HepG2 (cell line): Measurements from ENCODE around the gene ABHD4. TPM values are rescaled to one million over a fixed set of nuclear protein-coding genes. Genes with fewer than 3 reads are reported as not detected.

Experiments
- ATAC-seq: fragments of 200-7000 bp; cut with Tn5 transposase; 3 replicates; pipeline ENCODE4 v1.9.1; 2020; ENCODE audit warnings: mild to moderate bottlenecking, moderate library complexity
- BruUV-seq: library from RNA; stranded (reverse); fragments of 400-500 nt; replicated peaks from 2 replicates; lab custom pipeline; 2021; lab: Mats Ljungman, UMichigan
- CTCF ChIA-PET: fragments of 300-600 bp; formaldehyde crosslinking; extraction: SDS; loops from one replicate; lab custom pipeline; 2021; ENCODE audit warnings: low total read pairs, inconsistent platforms, low intra/inter-chr PET ratio; lab: Yijun Ruan, JAX
- POLR2A ChIA-PET: fragments of 350-600 bp; sonication (Branson Sonifier 250); formaldehyde crosslinking; loops from one replicate; lab custom pipeline; 2020; ENCODE audit warnings: antibody characterized with exemption, inconsistent platforms; lab: Yijun Ruan, JAX
- DNase-seq: peaks from one replicate; pipeline ENCODE4 v3.0.0-alpha.2; 2015; ENCODE audit warnings: low spot score
- FAIRE-seq: peaks from 3 replicates; lab custom pipeline; 2011; peaks lifted over from hg19 to GRCh38; lab: Jason Lieb, UNC
- H2AFZ ChIP-seq: one replicate; pipeline ENCODE4 v1.6.1; 2011; ENCODE audit warnings: low read length, inconsistent platforms
- H3K27ac ChIP-seq: fragments of 300-600 bp; 3 replicates; pipeline ENCODE4 v1.8.0; 2011; ENCODE audit warnings: mixed run types, mild to moderate bottlenecking, mixed read lengths, low read length, inconsistent platforms; ENCODE audit not compliant: insufficient read depth; ENCODE audit errors: extremely low read length
- H3K27me3 ChIP-seq, 2 experiments: fragments of 200-600 bp in 1 of 2; 2 replicates in 1 of 2; 3 replicates in 1 of 2; pipeline versions ENCODE4 v1.6.0 to v1.8.0; 2011; ENCODE audit warnings: low read length in 2 of 2, mild to moderate bottlenecking in 2 of 2, moderate library complexity in 2 of 2, inconsistent platforms in 1 of 2; ENCODE audit not compliant: insufficient read depth in 2 of 2, control insufficient read depth in 1 of 2
- H3K36me3 ChIP-seq, 2 experiments: fragments of 200-600 bp in 1 of 2; replicated peaks in 1 of 2; 2 replicates in 1 of 2; 3 replicates in 1 of 2; pipeline versions ENCODE4 v1.5.1 to v1.8.0; 2011; ENCODE audit warnings: low read length in 2 of 2, inconsistent platforms in 1 of 2; ENCODE audit not compliant: insufficient read depth in 2 of 2, control insufficient read depth in 1 of 2
- H3K4me1 ChIP-seq: 2 replicates; pipeline ENCODE4 v1.5.1; 2012; ENCODE audit warnings: low read length, inconsistent platforms; ENCODE audit not compliant: insufficient read depth
- H3K4me2 ChIP-seq: 2 replicates; pipeline ENCODE4 v1.6.0; 2011; ENCODE audit warnings: low read depth, low read length, inconsistent platforms
- H3K4me3 ChIP-seq, 3 experiments: fragments of 200-600 bp in 1 of 3; sonication (generic), shearing (Covaris generic) in 1 of 3; replicated peaks in 1 of 3; 2 replicates each; pipeline ENCODE4 v1.5.1; 2011 to 2016; ENCODE audit warnings: low read length in 3 of 3, inconsistent platforms in 2 of 3, low read depth in 2 of 3, mild to moderate bottlenecking in 2 of 3, control low read depth in 1 of 3, mixed read lengths in 1 of 3; ENCODE audit not compliant: insufficient read depth in 1 of 3
- H3K79me2 ChIP-seq: one replicate; pipeline ENCODE4 v1.6.1; 2011; ENCODE audit warnings: low read length, inconsistent platforms; ENCODE audit not compliant: insufficient read depth
- H3K9ac ChIP-seq: 2 replicates; pipeline ENCODE4 v1.6.0; 2011; ENCODE audit warnings: mild to moderate bottlenecking, low read depth, low read length, inconsistent platforms; ENCODE audit not compliant: insufficient read depth
- H3K9me3 ChIP-seq: 2 replicates; pipeline ENCODE4 v1.5.1; 2012; ENCODE audit warnings: mild to moderate bottlenecking, low read length
- H4K20me1 ChIP-seq: 2 replicates; pipeline ENCODE4 v1.6.0; 2011; ENCODE audit warnings: inconsistent platforms, mild to moderate bottlenecking, low read length, moderate library complexity; ENCODE audit not compliant: insufficient read depth
- MIXL1 ChIP-seq: IDR thresholded peaks from 2 replicates; pipeline ENCODE4 v1.6.1; 2016
- NONO ChIP-seq, 2 experiments: fragments of 450-650 bp in 1 of 2; sonication (generic) in 1 of 2; formaldehyde crosslinking in 1 of 2; IDR thresholded peaks in 1 of 2; conservative IDR thresholded peaks in 1 of 2; 2 replicates each; pipeline versions ENCODE4 v1.6.1 to v1.8.0; 2017 to 2022; ENCODE audit warnings: mild to moderate bottlenecking in 1 of 2, missing genetic modification reagents in 1 of 2, moderate library complexity in 1 of 2
- NRL ChIP-seq: sonication (generic); formaldehyde crosslinking; IDR thresholded peaks from 2 replicates; pipeline ENCODE4 v1.5.0; 2020; ENCODE audit warnings: missing genetic modification reagents, mild to moderate bottlenecking, moderate library complexity, borderline replicate concordance
- TRIM24 ChIP-seq: sonication (generic); formaldehyde crosslinking; IDR thresholded peaks from 2 replicates; pipeline ENCODE4 v1.8.0; 2022; ENCODE audit warnings: mild to moderate bottlenecking, missing genetic modification reagents
- ZFP82 ChIP-seq: sonication (generic); formaldehyde crosslinking; IDR thresholded peaks from 2 replicates; pipeline ENCODE4 v1.5.1; 2020; ENCODE audit warnings: mild to moderate bottlenecking, missing genetic modification reagents, borderline replicate concordance
- ZMYM4 ChIP-seq: sonication (generic); formaldehyde crosslinking; IDR thresholded peaks from 2 replicates; pipeline ENCODE4 v1.8.1; 2023; ENCODE audit warnings: mild to moderate bottlenecking, missing genetic modification reagents
- ZNF234 ChIP-seq: sonication (generic); formaldehyde crosslinking; conservative IDR thresholded peaks from 2 replicates; pipeline ENCODE4 v1.5.1; 2020; ENCODE audit warnings: mild to moderate bottlenecking, missing genetic modification reagents
- ZNF768 ChIP-seq: sonication (generic); formaldehyde crosslinking; IDR thresholded peaks from 2 replicates; pipeline ENCODE4 v1.4.0; 2020; ENCODE audit warnings: missing genetic modification reagents
- WGBS: methylation state at CpG from one replicate; pipeline ENCODE4 v1.1.6; 2017; ENCODE audit warnings: low lambda C conversion rate; 5-methylcytosine and 5-hydroxymethylcytosine counted together
- in situ Hi-C: cut with HindIII; loops from 2 replicates; pipeline ENCODE4 v1.10.0; 2017; ENCODE audit warnings: low pct_unique_long_range_greater_than_20kb; ENCODE audit not compliant: extremely low pct_ligation_motif_present
- intact Hi-C: fragments of 100-400 bp; cut with micrococcal nuclease; formaldehyde crosslinking; loops from one replicate; pipeline ENCODE4 v1.10.0; 2022; ENCODE audit not compliant: unreplicated experiment
- polyA plus RNA-seq, 8 experiments: library from polyadenylated mRNA; depleted of rRNA in 3 of 8; stranded (reverse) in 7 of 8; unstranded in 1 of 8; fragments of >200 nt; fragmentation: Illumina TruSeq in 4 of 8; extraction: Trizol in 4 of 8; gene quantifications; 2 replicates each; pipeline versions ENCODE4 v1.2.1 to v1.2.3, GENCODE V29; 2011 to 2016; ENCODE audit warnings: low read depth in 4 of 8, missing spikeins in 1 of 8, mixed read lengths in 1 of 8; ENCODE audit not compliant: insufficient read depth in 1 of 8
- total RNA-seq, 5 experiments: library from RNA; depleted of rRNA; stranded (reverse); fragments of >200 nt; fragmentation: Illumina TruSeq; extraction: Trizol; gene quantifications; 2 replicates each; pipeline ENCODE4 v1.2.3, GENCODE V29; 2016; ENCODE audit warnings: low read depth in 1 of 5
- TF ChIP-seq, protein P1 (sequence below): sonication (generic); formaldehyde crosslinking; IDR thresholded peaks from 2 replicates; pipeline ENCODE4 v1.4.0; 2020; ENCODE audit warnings: missing genetic modification reagents, borderline replicate concordance
- TF ChIP-seq, protein P2 (sequence below): sonication (generic); formaldehyde crosslinking; IDR thresholded peaks from 2 replicates; pipeline ENCODE4 v1.9.0; 2021; ENCODE audit warnings: mild to moderate bottlenecking, missing genetic modification reagents

Gene ABHD4
- total and polyA plus RNA-seq, 2 of the 13 experiments (the other 11 are each of a cell fraction or from before 2014, with no cell fraction given): 16.1 to 47.5 TPM

DNA sequence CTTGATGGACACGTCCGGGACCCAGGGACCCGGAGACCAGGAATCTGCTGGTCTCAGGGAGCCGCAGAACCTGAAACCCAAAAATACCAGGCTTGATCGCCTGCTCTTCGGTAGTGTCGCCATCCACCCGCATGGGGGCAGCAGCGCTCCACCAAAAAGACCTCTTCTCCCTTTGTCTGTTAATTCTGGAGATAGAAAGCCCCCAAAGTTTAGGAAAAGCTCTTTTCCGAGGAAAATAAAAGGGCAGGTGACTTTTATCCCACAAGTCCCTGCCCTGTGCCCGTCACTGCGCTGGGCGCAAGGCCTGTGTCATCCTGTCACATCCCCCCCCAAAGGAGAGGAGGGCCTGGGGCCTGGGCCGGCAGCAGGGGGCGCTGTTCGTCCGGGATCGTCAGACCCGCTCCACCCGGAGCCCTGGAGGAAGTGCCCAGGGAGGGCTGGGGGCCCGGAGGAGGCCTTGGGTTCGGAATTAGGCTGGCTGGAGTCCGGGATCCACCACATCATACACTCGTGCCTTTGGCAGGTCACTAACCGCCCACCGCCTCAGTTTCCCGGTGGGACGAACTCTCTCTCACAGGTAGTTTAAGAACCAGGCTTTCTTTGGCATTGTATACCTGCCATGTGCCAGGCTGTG is 41.0 kb upstream of the ABHD4 start (continued):
- TF ChIP-seq, protein P1, sequence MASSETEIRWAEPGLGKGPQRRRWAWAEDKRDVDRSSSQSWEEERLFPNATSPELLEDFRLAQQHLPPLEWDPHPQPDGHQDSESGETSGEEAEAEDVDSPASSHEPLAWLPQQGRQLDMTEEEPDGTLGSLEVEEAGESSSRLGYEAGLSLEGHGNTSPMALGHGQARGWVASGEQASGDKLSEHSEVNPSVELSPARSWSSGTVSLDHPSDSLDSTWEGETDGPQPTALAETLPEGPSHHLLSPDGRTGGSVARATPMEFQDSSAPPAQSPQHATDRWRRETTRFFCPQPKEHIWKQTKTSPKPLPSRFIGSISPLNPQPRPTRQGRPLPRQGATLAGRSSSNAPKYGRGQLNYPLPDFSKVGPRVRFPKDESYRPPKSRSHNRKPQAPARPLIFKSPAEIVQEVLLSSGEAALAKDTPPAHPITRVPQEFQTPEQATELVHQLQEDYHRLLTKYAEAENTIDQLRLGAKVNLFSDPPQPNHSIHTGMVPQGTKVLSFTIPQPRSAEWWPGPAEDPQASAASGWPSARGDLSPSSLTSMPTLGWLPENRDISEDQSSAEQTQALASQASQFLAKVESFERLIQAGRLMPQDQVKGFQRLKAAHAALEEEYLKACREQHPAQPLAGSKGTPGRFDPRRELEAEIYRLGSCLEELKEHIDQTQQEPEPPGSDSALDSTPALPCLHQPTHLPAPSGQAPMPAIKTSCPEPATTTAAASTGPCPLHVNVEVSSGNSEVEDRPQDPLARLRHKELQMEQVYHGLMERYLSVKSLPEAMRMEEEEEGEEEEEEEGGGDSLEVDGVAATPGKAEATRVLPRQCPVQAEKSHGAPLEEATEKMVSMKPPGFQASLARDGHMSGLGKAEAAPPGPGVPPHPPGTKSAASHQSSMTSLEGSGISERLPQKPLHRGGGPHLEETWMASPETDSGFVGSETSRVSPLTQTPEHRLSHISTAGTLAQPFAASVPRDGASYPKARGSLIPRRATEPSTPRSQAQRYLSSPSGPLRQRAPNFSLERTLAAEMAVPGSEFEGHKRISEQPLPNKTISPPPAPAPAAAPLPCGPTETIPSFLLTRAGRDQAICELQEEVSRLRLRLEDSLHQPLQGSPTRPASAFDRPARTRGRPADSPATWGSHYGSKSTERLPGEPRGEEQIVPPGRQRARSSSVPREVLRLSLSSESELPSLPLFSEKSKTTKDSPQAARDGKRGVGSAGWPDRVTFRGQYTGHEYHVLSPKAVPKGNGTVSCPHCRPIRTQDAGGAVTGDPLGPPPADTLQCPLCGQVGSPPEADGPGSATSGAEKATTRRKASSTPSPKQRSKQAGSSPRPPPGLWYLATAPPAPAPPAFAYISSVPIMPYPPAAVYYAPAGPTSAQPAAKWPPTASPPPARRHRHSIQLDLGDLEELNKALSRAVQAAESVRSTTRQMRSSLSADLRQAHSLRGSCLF (CRISPR knock-in tag): no peak
- TF ChIP-seq ZNF768 (CRISPR knock-in tag) (peak; percentile 86; the same call in 1 of the 2 replicates), TRIM24 (no peak), NRL (CRISPR knock-in tag) (peak; percentile 94), ZFP82 (CRISPR knock-in tag) (no peak; the same call in 1 of the 2 replicates)

DNA sequence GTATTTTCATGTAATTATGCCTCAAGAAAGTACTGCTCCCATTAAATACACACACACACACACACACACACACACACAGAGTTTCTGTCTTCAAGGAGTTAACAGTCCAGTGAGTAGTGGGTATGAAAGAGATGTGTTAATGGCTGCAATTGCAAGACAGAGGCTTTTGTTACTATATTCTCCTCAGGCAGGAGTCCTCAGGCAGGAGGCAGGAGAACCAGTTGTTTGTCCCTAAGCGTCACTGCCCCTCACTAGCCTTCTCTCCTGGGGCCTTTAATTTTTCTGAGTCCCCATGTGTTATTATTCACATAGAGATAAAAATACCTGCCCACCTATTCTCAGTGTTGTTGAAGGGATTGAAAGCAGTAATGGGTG is 40.3 kb upstream of the ABHD4 start:
- in situ Hi-C loops: loop anchor here (5.0 kb wide), 3 partner anchors 94 to 494 kb away; no protein-coding TSS in a partner anchor
- peak overlapping the region; percentile 80 for H3K4me2 ChIP-seq
- no TSS peak for BruUV-seq
- ChIA-PET CTCF (interaction anchor here (0.8 to 7.7 kb wide), 32 partner anchors 11 to 511 kb away, joined by 3 to 200 read pairs (median 8); partner anchors contain the start of genes ABHD4, AJUBA, CDH24 and DAD1), POLR2A (interaction anchor here (0.8 kb wide), 1 partner anchor 209 kb away, joined by 5 read pairs; the partner anchor contains the start of gene OXA1L)
- no peaks in the 10 kb centered on the region for H3K9me3 ChIP-seq
- peak overlapping the region in 1 of 3 experiments; percentile 38; a peak in 2 of 6 replicates for H3K4me3 ChIP-seq
- H4K20me1 ChIP-seq: no peaks in the 10 kb centered on the region
- intact Hi-C loops: loop anchor here (1.0 to 5.0 kb wide), 13 partner anchors 12 to 500 kb away; partner anchors contain the start of genes DAD1, OR6J1 and OXA1L
- H3K79me2 ChIP-seq: no peaks in the 10 kb centered on the region
- H3K4me1 ChIP-seq: peaks cover 70% of the 10 kb centered on the region
- FAIRE-seq (no peak), DNase-seq (no peak), ATAC-seq (no peak)
- H3K27me3 ChIP-seq: peaks cover 7 to 35% of the 10 kb centered on the region in 2 experiments; a peak in 4 of 5 replicates
- H3K9ac ChIP-seq: no peak overlapping the region
- H3K36me3 ChIP-seq: no peaks in the 10 kb centered on the region
- H3K27ac ChIP-seq: no peak overlapping the region
- 40% methylated on average over 1 of the region's 1 CpG for WGBS
- H2AFZ ChIP-seq: peak overlapping the region; percentile 52
- TF ChIP-seq, protein P2, sequence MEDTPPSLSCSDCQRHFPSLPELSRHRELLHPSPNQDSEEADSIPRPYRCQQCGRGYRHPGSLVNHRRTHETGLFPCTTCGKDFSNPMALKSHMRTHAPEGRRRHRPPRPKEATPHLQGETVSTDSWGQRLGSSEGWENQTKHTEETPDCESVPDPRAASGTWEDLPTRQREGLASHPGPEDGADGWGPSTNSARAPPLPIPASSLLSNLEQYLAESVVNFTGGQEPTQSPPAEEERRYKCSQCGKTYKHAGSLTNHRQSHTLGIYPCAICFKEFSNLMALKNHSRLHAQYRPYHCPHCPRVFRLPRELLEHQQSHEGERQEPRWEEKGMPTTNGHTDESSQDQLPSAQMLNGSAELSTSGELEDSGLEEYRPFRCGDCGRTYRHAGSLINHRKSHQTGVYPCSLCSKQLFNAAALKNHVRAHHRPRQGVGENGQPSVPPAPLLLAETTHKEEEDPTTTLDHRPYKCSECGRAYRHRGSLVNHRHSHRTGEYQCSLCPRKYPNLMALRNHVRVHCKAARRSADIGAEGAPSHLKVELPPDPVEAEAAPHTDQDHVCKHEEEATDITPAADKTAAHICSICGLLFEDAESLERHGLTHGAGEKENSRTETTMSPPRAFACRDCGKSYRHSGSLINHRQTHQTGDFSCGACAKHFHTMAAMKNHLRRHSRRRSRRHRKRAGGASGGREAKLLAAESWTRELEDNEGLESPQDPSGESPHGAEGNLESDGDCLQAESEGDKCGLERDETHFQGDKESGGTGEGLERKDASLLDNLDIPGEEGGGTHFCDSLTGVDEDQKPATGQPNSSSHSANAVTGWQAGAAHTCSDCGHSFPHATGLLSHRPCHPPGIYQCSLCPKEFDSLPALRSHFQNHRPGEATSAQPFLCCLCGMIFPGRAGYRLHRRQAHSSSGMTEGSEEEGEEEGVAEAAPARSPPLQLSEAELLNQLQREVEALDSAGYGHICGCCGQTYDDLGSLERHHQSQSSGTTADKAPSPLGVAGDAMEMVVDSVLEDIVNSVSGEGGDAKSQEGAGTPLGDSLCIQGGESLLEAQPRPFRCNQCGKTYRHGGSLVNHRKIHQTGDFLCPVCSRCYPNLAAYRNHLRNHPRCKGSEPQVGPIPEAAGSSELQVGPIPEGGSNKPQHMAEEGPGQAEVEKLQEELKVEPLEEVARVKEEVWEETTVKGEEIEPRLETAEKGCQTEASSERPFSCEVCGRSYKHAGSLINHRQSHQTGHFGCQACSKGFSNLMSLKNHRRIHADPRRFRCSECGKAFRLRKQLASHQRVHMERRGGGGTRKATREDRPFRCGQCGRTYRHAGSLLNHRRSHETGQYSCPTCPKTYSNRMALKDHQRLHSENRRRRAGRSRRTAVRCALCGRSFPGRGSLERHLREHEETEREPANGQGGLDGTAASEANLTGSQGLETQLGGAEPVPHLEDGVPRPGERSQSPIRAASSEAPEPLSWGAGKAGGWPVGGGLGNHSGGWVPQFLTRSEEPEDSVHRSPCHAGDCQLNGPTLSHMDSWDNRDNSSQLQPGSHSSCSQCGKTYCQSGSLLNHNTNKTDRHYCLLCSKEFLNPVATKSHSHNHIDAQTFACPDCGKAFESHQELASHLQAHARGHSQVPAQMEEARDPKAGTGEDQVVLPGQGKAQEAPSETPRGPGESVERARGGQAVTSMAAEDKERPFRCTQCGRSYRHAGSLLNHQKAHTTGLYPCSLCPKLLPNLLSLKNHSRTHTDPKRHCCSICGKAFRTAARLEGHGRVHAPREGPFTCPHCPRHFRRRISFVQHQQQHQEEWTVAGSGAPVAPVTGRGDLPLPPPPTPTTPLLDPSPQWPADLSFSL (CRISPR knock-in tag): peak; percentile 4; the same call in 1 of the 2 replicates
- TF ChIP-seq ZMYM4 (CRISPR knock-in tag): 0 out of 2 replicates have a peak, but pooled peaks have one; percentile 10
- no peak for TF ChIP-seq MIXL1 (CRISPR knock-in tag)
- TF ChIP-seq NONO (IDR thresholded peaks at IDR 0.05): no peak
- TF ChIP-seq NONO (CRISPR knock-in tag; conservative IDR thresholded peaks at IDR 0.05): no peak
- TF ChIP-seq ZNF234 (CRISPR knock-in tag): no peak
